ENCODE data around the gene INPP1. TPM values are rescaled to one million over a fixed set of nuclear protein-coding genes. Genes with fewer than 3 reads are reported as not detected.
A peak's percentile ranks its signal among the peaks of the same experiment; 100 is the strongest.

Gene INPP1
- total RNA-seq, 2 experiments from 2014 or later = 13.7 to 18.9 TPM

GRCh38 chr2:190409616-190410015, 66.2 kb downstream of the INPP1 start:
- DNase-seq = no peak
- peaks cover 10% of the 10 kb centered on the region for H3K36me3 Mint-ChIP-seq
- H3K4me3 Mint-ChIP-seq = peak overlapping the region; percentile 84
- no peaks in the 10 kb centered on the region for H3K9me3 Mint-ChIP-seq (ENCODE audit: low read depth)
- peaks cover 46% of the 10 kb centered on the region for H3K4me1 Mint-ChIP-seq
- CTCF ChIA-PET = interaction anchor here (1.6 kb wide), 1 partner anchor 10 kb away, joined by 3 read pairs; no protein-coding TSS in a partner anchor
- no peaks in the 10 kb centered on the region for H3K27me3 Mint-ChIP-seq
- no peak for ATAC-seq
- H3K27ac Mint-ChIP-seq = peak overlapping the region; percentile 88

DNA sequence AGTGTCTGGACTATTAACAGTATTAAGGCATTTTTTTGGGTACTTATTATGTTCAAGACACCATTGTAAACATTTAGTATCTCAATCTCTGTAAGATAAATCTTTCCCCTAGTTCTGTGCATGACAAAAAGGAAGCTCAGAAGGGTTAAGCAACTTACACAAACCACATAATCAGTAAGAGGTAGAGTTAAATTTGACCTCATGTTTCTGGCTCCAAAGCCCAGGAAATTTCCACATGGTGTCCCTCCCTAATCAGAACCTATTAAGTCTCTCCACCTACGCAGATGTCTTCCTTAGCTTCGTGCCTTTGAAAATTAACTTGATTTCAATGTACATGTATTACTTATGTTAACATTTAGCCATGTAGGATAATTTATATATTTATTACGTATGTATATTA, 66.8 kb downstream of the INPP1 start:
- peak overlapping the region; percentile 88 for H3K27ac Mint-ChIP-seq
- peak overlapping the region; percentile 84 for H3K4me3 Mint-ChIP-seq
- peaks cover 10% of the 10 kb centered on the region for H3K36me3 Mint-ChIP-seq
- DNase-seq = no peak
- H3K27me3 Mint-ChIP-seq = no peaks in the 10 kb centered on the region
- H3K9me3 Mint-ChIP-seq (ENCODE audit: low read depth) = no peaks in the 10 kb centered on the region
- CTCF ChIA-PET = interaction anchor here (0.7 to 1.6 kb wide), 2 partner anchors 10 to 270 kb away, joined by 3 read pairs; no protein-coding TSS in a partner anchor
- no peak for ATAC-seq
- peaks cover 48% of the 10 kb centered on the region for H3K4me1 Mint-ChIP-seq

- no peak overlapping the region for H3K4me3 Mint-ChIP-seq
- CTCF ChIA-PET = interaction anchor here (0.5 kb wide), 1 partner anchor 37 kb away, joined by 3 read pairs; no protein-coding TSS in a partner anchor
- H3K27me3 Mint-ChIP-seq = no peaks in the 10 kb centered on the region
These were observed 69.6 kb downstream of the INPP1 start for GRCh38 chr2:190412966-190413365.

DNA sequence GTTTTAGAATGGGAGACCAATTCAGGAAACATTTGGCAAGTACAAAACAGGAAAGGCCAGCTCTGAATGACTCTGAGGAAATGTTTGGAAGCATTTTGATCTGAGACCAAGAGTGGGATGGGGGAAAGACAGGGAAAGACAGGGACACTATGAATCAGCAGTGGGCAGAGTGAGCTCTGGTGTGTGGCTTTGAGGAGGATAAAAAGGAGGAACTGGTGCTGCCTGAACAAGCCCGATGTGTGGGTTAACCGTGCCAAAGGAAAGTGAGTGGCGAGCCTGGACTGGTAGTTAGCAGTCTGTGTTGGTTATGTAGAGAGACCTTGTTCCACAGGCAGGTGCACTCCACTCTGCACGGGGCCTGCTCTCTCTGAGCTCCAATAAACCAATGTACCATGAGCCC, 70.0 kb downstream of the INPP1 start:
- no peaks in the 10 kb centered on the region for H3K9me3 Mint-ChIP-seq (ENCODE audit: low read depth)
- H3K4me1 Mint-ChIP-seq = peaks cover 62% of the 10 kb centered on the region
- H3K27me3 Mint-ChIP-seq = no peaks in the 10 kb centered on the region
- CTCF ChIA-PET = interaction anchor here (0.5 kb wide), 1 partner anchor 37 kb away, joined by 3 read pairs; no protein-coding TSS in a partner anchor
- no peak overlapping the region for H3K4me3 Mint-ChIP-seq
- ATAC-seq (no peak), DNase-seq (no peak)
- peaks cover 26% of the 10 kb centered on the region for H3K36me3 Mint-ChIP-seq
- H3K27ac Mint-ChIP-seq = peak overlapping the region; percentile 38

More at GRCh38 chr2:190412966-190413365, 69.6 kb downstream of the INPP1 start:
- Mint-ChIP-seq H3K4me1 (peaks cover 62% of the 10 kb centered on the region), H3K36me3 (peaks cover 21% of the 10 kb centered on the region), H3K9me3 (ENCODE audit: low read depth) (no peaks in the 10 kb centered on the region), H3K27ac (no peak overlapping the region)
- ATAC-seq = no peak
- no peak for DNase-seq

GRCh38 chr2:190415251-190415650, 71.9 kb downstream of the INPP1 start:
- CTCF ChIA-PET = interaction anchor here (0.9 to 1.9 kb wide), 4 partner anchors 8 to 96 kb away, joined by 3 to 7 read pairs (median 4); partner anchors contain the start of gene HIBCH
- H3K27ac Mint-ChIP-seq = peak overlapping the region; percentile 95
- H3K27me3 Mint-ChIP-seq = no peaks in the 10 kb centered on the region
- no peak for ATAC-seq
- no peak overlapping the region for H3K4me3 Mint-ChIP-seq
- DNase-seq = no peak
- H3K4me1 Mint-ChIP-seq = peaks cover 49% of the 10 kb centered on the region
- H3K9me3 Mint-ChIP-seq (ENCODE audit: low read depth) = no peaks in the 10 kb centered on the region
- peaks cover 37% of the 10 kb centered on the region for H3K36me3 Mint-ChIP-seq

DNA sequence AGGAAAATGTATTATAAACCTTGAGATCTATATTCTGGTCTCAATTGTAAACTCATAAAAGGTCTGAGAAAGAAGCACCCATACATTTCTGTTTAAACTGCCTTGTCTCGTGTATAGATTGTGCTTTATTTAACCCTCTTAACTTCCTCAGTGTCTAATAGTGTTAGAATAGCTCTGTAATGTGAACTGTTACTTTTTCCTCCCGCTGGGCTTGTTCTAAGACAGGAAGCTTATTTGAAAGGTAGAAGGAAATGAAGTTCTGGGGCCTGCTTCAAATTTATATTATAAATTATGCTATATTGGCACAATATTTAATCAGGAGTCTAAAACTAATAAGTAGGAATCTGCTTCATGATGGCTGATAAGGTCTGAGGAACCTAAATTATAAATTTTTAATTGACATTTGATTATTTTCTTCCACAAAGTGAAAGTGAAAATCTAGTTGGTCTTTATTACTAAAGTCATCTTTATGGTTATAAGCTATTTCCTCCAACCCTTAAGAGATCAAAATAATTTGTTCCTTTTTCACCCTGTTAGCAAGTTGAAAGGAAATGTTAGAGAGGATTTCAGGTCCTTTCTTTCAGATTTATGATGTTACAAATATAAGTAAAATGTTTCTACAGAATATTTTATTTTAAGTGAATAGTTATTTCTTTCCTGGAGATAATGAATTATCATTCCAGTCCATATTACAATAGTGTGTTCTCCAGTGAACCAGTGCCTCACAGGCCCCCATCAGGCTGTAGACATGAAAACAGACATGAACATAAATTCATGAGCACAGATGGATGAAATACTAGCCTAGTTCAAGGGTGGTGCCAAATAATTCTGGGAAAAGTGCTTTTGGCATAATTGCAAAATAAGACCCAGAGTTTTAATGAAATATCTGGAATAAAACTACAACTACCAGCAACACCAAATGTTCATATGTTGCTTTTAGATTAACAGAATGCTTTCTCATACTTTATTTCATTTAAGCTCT, 72.7 kb downstream of the INPP1 start:
- Mint-ChIP-seq H3K27me3 (no peaks in the 10 kb centered on the region), H3K4me3 (peak overlapping the region; percentile 69), H3K9me3 (ENCODE audit: low read depth) (no peaks in the 10 kb centered on the region), H3K27ac (peak overlapping the region; percentile 95), H3K4me1 (peaks cover 45% of the 10 kb centered on the region), H3K36me3 (peaks cover 42% of the 10 kb centered on the region)
- peak; percentile 67 for ATAC-seq
- DNase-seq = no peak
- CTCF ChIA-PET = interaction anchor here (0.9 to 1.9 kb wide), 5 partner anchors 9 to 263 kb away, joined by 3 to 7 read pairs (median 3); partner anchors contain the start of gene HIBCH

GRCh38 chr2:190417045-190417842, 73.9 kb downstream of the INPP1 start:
- H3K27me3 Mint-ChIP-seq = no peaks in the 10 kb centered on the region
- peaks cover 42% of the 10 kb centered on the region for H3K36me3 Mint-ChIP-seq
- H3K27ac Mint-ChIP-seq = no peak overlapping the region
- H3K9me3 Mint-ChIP-seq (ENCODE audit: low read depth) = no peaks in the 10 kb centered on the region
- H3K4me3 Mint-ChIP-seq = no peak overlapping the region
- ATAC-seq = no peak
- DNase-seq = no peak
- CTCF ChIA-PET = no interaction called here
- peaks cover 36% of the 10 kb centered on the region for H3K4me1 Mint-ChIP-seq

DNA sequence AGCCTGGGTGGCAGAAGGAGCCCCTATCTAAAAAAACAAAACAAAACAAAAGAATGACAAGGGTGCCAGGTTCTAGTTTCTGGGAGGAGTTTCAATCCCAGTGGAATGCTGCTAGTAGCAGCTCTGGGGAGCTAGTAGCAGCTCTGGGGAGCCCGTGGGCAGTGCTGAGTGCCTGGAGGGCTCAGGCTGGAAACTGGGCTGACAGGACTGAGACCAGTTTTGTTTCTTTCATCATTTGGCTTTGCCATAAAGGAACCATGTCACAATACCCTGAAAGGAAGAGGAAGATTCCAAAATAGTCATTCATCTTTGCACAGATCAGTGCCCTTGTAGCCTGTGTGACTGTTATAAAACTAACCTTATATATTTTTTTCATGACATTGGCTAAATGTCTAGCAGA, 75.3 kb downstream of the INPP1 start:
- DNase-seq = no peak
- no peak for ATAC-seq
- H3K4me3 Mint-ChIP-seq = no peak overlapping the region
- H3K27ac Mint-ChIP-seq = no peak overlapping the region
- CTCF ChIA-PET = interaction anchor here (1.4 kb wide), 1 partner anchor 95 kb away, joined by 3 read pairs; no protein-coding TSS in a partner anchor
- H3K4me1 Mint-ChIP-seq = peaks cover 22% of the 10 kb centered on the region
- no peaks in the 10 kb centered on the region for H3K9me3 Mint-ChIP-seq (ENCODE audit: low read depth)
- peaks cover 46% of the 10 kb centered on the region for H3K36me3 Mint-ChIP-seq
- no peaks in the 10 kb centered on the region for H3K27me3 Mint-ChIP-seq

DNA sequence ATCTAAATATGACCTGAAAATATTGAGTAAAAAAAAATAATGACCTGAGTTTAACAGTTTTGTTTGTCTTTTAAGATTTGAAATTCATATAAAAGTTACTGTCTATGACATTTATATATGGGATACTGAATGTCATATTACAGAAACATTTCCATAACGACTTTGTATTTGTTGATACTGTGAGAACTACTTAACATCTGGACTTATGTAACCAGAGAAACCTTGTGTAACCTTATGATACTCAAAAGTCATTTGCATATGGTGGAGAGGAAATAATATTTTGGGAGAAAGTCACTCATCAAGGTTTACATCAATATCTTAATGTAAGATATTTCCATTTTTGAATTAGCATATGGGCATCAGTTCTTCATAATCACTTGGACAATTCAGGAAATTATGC, 77.4 kb downstream of the INPP1 start:
- Mint-ChIP-seq H3K9me3 (ENCODE audit: low read depth) (no peaks in the 10 kb centered on the region), H3K4me3 (no peak overlapping the region), H3K4me1 (peaks cover 14% of the 10 kb centered on the region)

More for the DNA sequence above, 77.4 kb downstream of the INPP1 start:
- ATAC-seq = no peak
- DNase-seq = no peak
- CTCF ChIA-PET = no interaction called here
- Mint-ChIP-seq H3K27ac (no peak overlapping the region), H3K27me3 (no peaks in the 10 kb centered on the region), H3K36me3 (peaks cover 55% of the 10 kb centered on the region)

Other genes with a start within 250 kb of the INPP1 start
- 10 to 100 TPM; 17.2 to 18.7 TPM for gene HIBCH, start 23.8 kb upstream of the INPP1 start, total RNA-seq
- gene MFSD6, start 64.8 kb downstream of the INPP1 start, total RNA-seq = 10 to 100 TPM; 53.1 to 56.4 TPM
- 10 to 100 TPM; 12.9 to 17.4 TPM for gene NEMP2, start 191.1 kb downstream of the INPP1 start, total RNA-seq

Measured in activated CD8-positive, alpha-beta memory T cell treated with anti-CD3 and anti-CD28 coated beads, Interleukin-2, amount 10 ng/mL, durations not matched to agents 7 days and 5 days (primary cell).